Coronary artery (tissue), 2 donors: ENCODE data around the gene FBXO8.
"Not testable (repeated sequence)": the region's sequence is repeated elsewhere in the genome, so short reads cannot be mapped to it uniquely, and the experiment has no call there.

Experiments used
- DNase-seq: peaks from one replicate; pipeline ENCODE4 v3.0.0-alpha.2; 2017; ENCODE audit warnings: low spot score
- H3K27ac ChIP-seq, 2 donors: fragments of 200-600 bp; sonication (generic); one replicate each; pipeline ENCODE4 v1.5.1; 2016 to 2019
- H3K4me3 ChIP-seq: fragments of 200-600 bp; sonication (generic); 2 replicates; pipeline ENCODE4 v1.5.1; 2016; ENCODE audit warnings: mild to moderate bottlenecking, moderate library complexity
- TF ChIP-seq, protein P1 (sequence below): fragments of 200-600 bp; sonication (generic); IDR thresholded peaks from one replicate; pipeline ENCODE4 v1.5.1; 2019; ENCODE audit warnings: antibody characterized with exemption

FBXO8 gene

DNA sequence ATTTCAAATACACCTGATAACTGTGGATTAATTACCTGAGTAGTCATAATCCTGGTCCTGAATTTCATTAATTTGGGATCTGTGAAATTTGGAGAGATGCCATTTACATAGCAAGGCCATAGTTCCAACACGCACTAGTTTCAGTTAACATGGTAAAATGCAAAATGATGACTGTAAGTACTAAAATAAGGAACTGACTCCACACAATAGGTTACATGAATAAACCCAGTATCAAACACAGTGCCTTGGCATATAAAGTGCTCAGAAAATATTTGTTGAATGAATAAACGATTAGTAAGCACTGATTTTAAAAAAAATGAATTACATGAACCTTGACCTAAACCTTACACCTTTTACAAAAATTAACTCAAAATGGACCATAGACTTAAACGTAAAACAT is 9.0 kb downstream of the FBXO8 start:
- Histone ChIP-seq H3K4me3 (no peak overlapping the region), H3K27ac (no peak overlapping the region)
- DNase-seq, result no peak
- TF ChIP-seq, protein P1, sequence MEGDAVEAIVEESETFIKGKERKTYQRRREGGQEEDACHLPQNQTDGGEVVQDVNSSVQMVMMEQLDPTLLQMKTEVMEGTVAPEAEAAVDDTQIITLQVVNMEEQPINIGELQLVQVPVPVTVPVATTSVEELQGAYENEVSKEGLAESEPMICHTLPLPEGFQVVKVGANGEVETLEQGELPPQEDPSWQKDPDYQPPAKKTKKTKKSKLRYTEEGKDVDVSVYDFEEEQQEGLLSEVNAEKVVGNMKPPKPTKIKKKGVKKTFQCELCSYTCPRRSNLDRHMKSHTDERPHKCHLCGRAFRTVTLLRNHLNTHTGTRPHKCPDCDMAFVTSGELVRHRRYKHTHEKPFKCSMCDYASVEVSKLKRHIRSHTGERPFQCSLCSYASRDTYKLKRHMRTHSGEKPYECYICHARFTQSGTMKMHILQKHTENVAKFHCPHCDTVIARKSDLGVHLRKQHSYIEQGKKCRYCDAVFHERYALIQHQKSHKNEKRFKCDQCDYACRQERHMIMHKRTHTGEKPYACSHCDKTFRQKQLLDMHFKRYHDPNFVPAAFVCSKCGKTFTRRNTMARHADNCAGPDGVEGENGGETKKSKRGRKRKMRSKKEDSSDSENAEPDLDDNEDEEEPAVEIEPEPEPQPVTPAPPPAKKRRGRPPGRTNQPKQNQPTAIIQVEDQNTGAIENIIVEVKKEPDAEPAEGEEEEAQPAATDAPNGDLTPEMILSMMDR, result no peak

DNA sequence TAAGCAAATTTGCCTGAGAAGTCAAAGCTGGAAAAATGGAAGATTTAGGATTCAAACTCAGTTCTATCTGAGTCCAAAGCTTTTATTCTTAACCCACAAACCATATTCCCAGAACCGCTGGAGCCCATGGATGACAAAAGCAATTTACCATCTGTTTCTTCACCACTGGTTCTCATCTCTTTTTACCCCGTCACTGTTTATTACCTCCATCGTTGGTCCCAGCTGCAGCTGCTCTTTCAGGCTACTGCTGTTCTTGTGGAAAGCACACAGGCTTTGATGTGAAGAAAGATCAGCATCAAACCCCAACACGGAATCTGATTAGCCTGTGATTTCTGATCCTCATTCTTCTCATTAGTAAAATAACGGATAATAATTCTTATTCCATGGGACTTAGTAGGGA is 9.5 kb downstream of the FBXO8 start:
- DNase-seq, result no peak
- Histone ChIP-seq H3K4me3 (no peak overlapping the region), H3K27ac (no peak overlapping the region)
- TF ChIP-seq, protein P1, result no peak

DNA sequence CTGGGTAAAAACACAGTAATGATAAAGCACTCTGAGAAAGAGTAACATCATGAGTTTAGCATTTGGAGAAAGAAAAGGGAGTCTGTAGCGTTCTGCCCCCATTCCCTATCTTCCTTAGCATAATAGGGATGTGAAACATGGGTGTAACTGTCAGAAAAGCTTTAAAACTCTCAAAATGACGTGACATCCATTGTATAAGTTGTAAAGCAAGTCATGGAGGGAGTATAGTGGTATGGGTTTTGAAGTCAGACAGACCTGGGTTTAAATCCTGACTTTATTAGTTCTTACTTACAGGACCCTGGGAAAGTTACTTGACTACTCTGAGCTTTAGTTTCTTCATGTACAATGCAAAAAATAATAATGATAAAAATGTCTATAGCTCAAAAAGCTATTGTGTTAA is 17.1 kb downstream of the FBXO8 start:
- no peak for DNase-seq
- TF ChIP-seq, protein P1, result no peak
- Histone ChIP-seq H3K27ac (no peak overlapping the region), H3K4me3 (no peak overlapping the region)

DNA sequence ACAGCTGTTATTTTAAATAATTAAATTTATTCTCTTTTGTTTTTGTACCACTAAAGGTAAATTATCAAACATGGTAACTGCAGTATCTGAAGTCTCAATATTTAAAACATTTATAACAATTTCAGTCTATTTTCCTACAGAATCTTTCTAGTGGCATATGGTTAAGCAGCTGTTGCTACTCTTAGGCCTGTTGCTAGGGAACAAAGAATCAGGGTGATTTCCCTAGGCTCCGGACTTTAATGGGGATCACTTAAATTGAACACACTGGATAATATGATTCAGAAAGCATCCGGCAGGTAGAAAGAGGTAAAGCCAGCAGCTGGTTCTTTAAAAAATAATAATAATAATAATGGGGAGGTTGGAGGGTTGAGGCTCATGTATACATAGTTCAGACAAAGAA is 17.6 kb downstream of the FBXO8 start:
- no peak for DNase-seq
- TF ChIP-seq, protein P1, result no peak
- Histone ChIP-seq H3K4me3 (no peak overlapping the region), H3K27ac (no peak overlapping the region)

DNA sequence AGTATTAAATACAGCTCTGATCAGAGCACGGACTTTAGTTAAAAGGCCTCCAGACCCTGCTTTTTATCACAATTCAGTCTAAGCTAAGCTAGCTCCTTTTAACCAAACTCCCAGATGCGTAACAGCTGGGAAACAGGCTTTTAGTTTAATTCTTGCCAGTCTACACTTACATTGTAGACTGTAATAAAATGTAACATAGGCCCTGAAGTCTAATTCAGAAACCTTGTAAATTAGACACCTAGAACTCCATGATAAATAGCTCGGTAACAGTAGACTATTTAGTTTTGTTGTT is 20.1 kb downstream of the FBXO8 start:
- TF ChIP-seq, protein P1, result no peak
- Histone ChIP-seq H3K4me3 (no peak overlapping the region), H3K27ac (no peak overlapping the region)
- no peak for DNase-seq

DNA sequence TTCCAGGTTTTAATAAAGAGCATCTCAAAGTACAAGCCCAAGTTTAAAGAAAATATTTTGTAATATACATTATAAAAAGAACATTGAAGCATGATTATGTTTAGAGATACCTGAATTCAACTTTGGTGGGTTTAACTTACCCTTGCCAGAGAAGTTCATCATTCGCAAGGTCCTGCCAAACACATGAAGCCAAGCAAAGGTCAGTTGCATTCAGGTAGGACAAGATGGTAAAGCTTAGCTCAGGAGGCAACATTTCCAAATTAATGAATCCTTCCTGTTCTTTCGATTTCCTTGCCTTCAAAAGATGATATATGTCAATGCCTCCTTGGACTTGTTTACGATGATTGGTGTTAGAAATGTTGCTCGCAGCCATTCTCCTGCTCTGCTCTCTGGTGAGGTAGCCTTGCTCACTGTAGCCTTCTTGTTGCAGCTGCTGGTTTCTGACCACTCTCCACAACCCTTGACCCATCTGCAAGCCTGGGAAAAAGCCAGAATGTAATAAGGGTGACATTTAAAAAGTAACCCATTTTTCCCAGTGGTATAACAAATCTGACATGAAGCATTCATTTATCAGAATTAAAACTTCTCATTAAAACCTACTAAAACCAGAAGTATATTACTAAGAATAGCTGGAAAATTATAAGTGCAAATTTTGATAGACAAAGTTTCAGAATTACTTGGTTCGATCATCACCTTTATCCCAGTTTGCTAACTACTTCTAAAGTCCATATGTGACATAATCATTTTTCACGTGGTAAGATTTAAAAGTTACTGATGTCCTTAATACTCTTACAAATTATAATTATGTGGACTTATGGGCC is 20.6 kb downstream of the FBXO8 start:
- TF ChIP-seq, protein P1, result no peak
- no peak overlapping the region for H3K27ac ChIP-seq
- DNase-seq, result no peak
- no peak overlapping the region for H3K4me3 ChIP-seq

DNA sequence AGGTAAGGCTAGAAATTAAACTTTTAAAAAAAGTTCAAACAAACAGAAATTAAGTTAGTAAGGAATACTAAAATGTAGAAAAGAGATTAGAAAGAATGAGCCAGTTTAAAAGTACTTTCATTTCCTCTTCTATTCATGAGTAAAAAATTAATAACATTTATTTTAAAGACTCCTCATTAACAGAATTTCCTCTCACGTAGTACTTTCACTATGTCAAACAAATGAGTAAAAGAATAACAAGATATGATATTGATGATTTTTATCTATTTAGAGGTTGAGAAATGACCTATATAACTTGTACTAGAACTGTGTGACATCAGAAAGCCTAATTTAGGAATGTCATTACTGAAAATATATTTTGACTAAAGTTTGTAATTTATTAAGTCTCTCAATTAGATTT is 22.0 kb downstream of the FBXO8 start:
- DNase-seq, H3K27ac ChIP-seq, H3K4me3 ChIP-seq: not testable (repeated sequence)
